Mesodermal cell (in vitro differentiated cells): ENCODE data around the gene KLHDC2.
"Not testable (repeated sequence)": the region's sequence is repeated elsewhere in the genome, so short reads cannot be mapped to it uniquely, and the experiment has no call there.

Experiments
- H3K27ac ChIP-seq: 2 replicates; pipeline ENCODE4 v1.7.0; 2013; ENCODE audit warnings: mild to moderate bottlenecking, low read depth, low read length, moderate library complexity; ENCODE audit not compliant: severe bottlenecking
- H3K36me3 ChIP-seq: 2 replicates; pipeline ENCODE4 v1.7.1; 2013; ENCODE audit warnings: mild to moderate bottlenecking, low read length, moderate library complexity; ENCODE audit not compliant: control insufficient read depth, insufficient read depth
- H3K4me1 ChIP-seq: one replicate; pipeline ENCODE4 v1.7.1; 2013; ENCODE audit warnings: mild to moderate bottlenecking, low read length; ENCODE audit not compliant: insufficient read depth, control insufficient read depth, poor library complexity, severe bottlenecking
- H3K4me3 ChIP-seq: 2 replicates; pipeline ENCODE4 v1.7.0; 2013; ENCODE audit warnings: low read length, control low read depth, mild to moderate bottlenecking; ENCODE audit not compliant: insufficient read depth, poor library complexity, severe bottlenecking; ENCODE audit errors: extremely low read depth
- H3K9me3 ChIP-seq: 2 replicates; pipeline ENCODE4 v1.7.1; 2013; ENCODE audit warnings: mild to moderate bottlenecking, low read length, moderate library complexity; ENCODE audit not compliant: control insufficient read depth
- WGBS, 2 experiments: methylation state at CpG; one replicate each; pipeline ENCODE4 v1.1.5; 2013; ENCODE audit warnings: missing lambda C conversion rate in 2 of 2; ENCODE audit not compliant: insufficient coverage in 2 of 2; 5-methylcytosine and 5-hydroxymethylcytosine counted together

KLHDC2 gene

DNA sequence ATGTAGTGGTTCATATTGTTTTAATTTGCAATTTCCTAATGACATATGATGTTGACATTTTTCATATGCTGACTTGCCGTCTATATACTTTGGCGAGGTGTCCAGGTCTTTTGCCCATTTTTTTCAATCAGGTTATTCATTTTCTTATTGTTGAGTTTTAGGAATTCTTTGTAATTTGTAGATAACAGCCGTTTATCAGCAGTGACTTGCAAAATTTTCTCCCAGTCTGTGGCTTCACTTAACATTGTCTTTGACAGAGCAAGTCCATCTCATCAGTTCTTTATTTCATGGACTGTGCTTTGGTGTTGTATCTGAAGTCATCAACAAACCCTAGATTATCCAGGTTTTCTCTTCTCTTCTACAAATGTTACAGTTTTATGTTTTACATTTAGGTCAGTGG, 12.6 kb upstream of the KLHDC2 start:
- no peak overlapping the region for H3K4me3 ChIP-seq
- no peak overlapping the region for H3K27ac ChIP-seq
- WGBS, 2 experiments = no CpG with 5 or more reads among the region's 3 CpGs
- no peaks in the 10 kb centered on the region for H3K36me3 ChIP-seq
- H3K9me3 ChIP-seq = no peaks in the 10 kb centered on the region
- H3K4me1 ChIP-seq = no peaks in the 10 kb centered on the region

- Histone ChIP-seq H3K27ac (no peak overlapping the region), H3K9me3 (no peaks in the 10 kb centered on the region), H3K36me3 (no peaks in the 10 kb centered on the region), H3K4me1 (peaks cover 4% of the 10 kb centered on the region), H3K4me3 (no peak overlapping the region)
- 73 to 79% methylated on average over 2 to 3 of the region's 6 CpGs for WGBS, 2 experiments
These were observed 6.0 kb upstream of the KLHDC2 start for GRCh38 chr14:49761839-49762551.

DNA sequence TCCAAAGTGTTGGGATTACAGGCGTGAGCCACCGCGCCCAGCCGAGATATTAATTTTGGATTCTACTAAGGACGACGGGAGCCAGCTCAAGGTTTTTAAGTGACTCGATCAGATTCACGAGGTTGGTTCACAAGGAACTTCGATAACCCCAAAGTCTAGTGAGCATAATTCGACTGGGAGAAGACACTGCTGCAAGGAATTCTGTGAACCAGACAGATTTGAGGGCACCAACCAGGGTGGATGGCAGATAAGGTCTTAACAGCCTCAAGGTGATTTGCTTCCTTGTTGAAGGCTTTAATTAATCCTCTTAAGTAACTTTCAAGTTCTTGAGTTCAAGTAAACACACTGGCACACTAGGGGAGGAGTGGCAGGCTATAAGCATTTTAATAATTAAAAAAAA, 1.1 kb upstream of the KLHDC2 start:
- WGBS, 2 experiments = 94% methylated on average over 9 to 10 of the region's 10 CpGs
- Histone ChIP-seq H3K4me3 (peak overlapping the region; percentile 93), H3K36me3 (peaks cover 10% of the 10 kb centered on the region), H3K27ac (peak overlapping the region; percentile 98), H3K9me3 (no peaks in the 10 kb centered on the region), H3K4me1 (peaks cover 14% of the 10 kb centered on the region)

DNA sequence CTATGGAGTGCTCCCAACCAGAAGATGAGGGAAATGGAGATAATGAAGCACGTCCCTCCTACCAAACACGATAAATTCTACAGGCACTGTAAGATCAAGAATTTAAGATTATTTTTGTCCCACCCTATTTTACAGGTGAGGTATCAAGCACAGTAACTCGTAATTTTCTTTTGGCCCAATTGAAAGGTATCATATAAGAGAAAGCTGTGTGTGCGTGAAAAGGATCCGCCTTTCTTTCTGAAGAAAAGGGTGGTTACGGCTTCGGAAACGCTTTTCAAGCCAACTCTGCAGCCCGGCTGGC, 733 bp upstream of the KLHDC2 start:
- Histone ChIP-seq H3K4me1 (peaks cover 14% of the 10 kb centered on the region), H3K9me3 (no peaks in the 10 kb centered on the region), H3K36me3 (peaks cover 11% of the 10 kb centered on the region), H3K27ac (peak overlapping the region; percentile 98), H3K4me3 (peak overlapping the region; percentile 93)
- 0 to 3% methylated on average over 5 to 6 of the region's 9 CpGs for WGBS, 2 experiments

DNA sequence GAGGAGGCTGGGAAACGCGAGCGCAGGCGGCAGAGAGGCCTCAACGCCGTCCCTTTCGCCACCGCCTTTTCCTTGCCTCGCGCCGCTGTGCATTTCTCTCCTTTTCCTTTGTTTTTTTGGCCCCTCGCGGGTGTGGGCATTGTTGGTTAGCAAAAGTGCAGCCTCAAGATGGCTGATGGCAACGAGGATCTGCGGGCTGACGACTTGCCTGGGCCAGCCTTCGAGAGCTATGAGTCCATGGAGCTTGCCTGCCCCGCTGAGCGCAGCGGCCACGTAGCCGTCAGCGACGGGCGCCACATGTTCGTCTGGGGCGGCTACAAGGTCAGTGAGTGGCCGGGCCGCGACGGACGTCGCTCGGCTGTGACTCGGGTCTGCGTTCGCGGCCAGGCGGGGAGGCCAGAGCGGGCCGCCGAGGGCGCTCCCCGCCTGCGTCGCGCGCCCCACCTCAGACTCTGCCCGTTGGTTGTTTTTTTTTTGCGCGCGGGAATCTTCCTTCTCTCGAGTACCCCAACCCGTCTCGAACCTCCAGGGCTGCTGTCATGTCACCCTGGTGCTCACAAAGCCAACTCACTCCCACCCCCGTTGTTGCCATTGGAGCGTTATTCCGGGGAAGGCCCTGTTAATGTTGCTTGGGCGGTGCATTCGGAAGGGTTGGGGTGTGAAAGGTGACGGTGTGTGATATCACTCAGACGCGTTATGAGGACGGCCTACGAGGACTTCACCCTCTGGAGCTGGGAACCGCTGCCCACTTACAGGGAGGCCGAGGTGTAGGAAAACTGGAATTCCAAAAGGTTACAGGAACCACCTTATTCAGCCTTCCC, 558 bp downstream of the KLHDC2 start:
- Histone ChIP-seq H3K27ac (peak overlapping the region; percentile 98), H3K36me3 (peaks cover 19% of the 10 kb centered on the region), H3K9me3 (no peaks in the 10 kb centered on the region), H3K4me3 (peak overlapping the region; percentile 93), H3K4me1 (peaks cover 14% of the 10 kb centered on the region)
- 1% methylated on average over 46 to 52 of the region's 67 CpGs for WGBS, 2 experiments

GRCh38 chr14:49769171-49769570, 1.2 kb downstream of the KLHDC2 start:
- whole genome bisulfite sequencing, 2 experiments = 56 to 62% methylated on average over 6 of the region's 6 CpGs
- H3K9me3 ChIP-seq = no peaks in the 10 kb centered on the region
- peaks cover 14% of the 10 kb centered on the region for H3K4me1 ChIP-seq
- peak overlapping the region; percentile 93 for H3K4me3 ChIP-seq
- H3K36me3 ChIP-seq = peaks cover 26% of the 10 kb centered on the region
- H3K27ac ChIP-seq = peak overlapping the region; percentile 98

GRCh38 chr14:49769581-49770211, 1.7 kb downstream of the KLHDC2 start:
- H3K27ac ChIP-seq = peak overlapping the region; percentile 98
- H3K36me3 ChIP-seq = peaks cover 31% of the 10 kb centered on the region
- 90 to 94% methylated on average over 5 to 12 of the region's 15 CpGs for WGBS, 2 experiments
- peaks cover 14% of the 10 kb centered on the region for H3K4me1 ChIP-seq
- no peaks in the 10 kb centered on the region for H3K9me3 ChIP-seq
- H3K4me3 ChIP-seq = peak overlapping the region; percentile 93

GRCh38 chr14:49770212-49770817, 2.4 kb downstream of the KLHDC2 start:
- peak overlapping the region; percentile 93 for H3K4me3 ChIP-seq
- H3K36me3 ChIP-seq = peaks cover 37% of the 10 kb centered on the region
- 85 to 98% methylated on average over 2 to 4 of the region's 4 CpGs for WGBS, 2 experiments
- no peak overlapping the region for H3K27ac ChIP-seq
- H3K9me3 ChIP-seq = no peaks in the 10 kb centered on the region
- peaks cover 14% of the 10 kb centered on the region for H3K4me1 ChIP-seq

DNA sequence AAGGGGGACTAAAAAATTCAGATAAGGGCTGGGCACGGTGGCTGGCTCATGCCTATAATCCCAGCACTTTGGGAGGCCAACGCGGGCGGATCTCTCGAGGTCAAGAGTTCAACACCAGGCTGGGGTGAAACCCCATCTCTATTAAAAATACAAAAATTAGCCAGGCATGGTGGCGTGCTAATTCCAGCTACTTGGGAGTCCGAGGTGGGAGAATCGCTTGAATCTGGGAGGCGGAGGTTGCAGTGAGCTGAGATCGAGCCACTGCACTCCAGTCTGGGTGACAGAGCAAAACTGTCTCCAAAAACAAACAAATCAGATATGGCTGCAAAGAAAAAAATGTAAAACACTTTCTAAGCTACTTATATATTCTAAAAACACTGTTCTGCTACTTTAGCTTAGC, 3.7 kb downstream of the KLHDC2 start:
- WGBS, 2 experiments = 93 to 98% methylated on average over 7 of the region's 10 CpGs
- peaks cover 13% of the 10 kb centered on the region for H3K4me1 ChIP-seq
- H3K4me3 ChIP-seq, H3K9me3 ChIP-seq, H3K27ac ChIP-seq: not testable (repeated sequence)
- H3K36me3 ChIP-seq = peaks cover 51% of the 10 kb centered on the region

DNA sequence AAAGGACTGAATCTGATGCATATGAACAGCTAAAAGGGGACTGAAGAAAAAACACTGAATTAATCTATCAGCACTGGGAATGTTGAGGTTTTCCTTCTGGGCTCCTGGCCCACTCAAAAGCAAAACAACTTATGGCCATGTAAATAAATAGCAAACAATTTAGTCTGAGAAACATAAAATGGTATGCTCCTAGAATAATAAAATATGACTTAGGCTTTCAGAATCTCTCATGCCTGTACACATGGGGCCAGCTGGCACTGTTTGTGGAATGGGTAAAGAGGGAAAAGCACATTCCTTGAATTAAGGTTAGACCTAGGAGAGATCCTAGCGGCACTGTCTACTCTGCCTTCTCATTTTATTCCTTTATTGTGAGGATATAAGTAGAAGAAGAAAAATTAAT, 6.2 kb downstream of the KLHDC2 start:
- H3K27ac ChIP-seq = no peak overlapping the region
- H3K4me3 ChIP-seq = no peak overlapping the region

More for the DNA sequence above, 6.2 kb downstream of the KLHDC2 start:
- peaks cover 9% of the 10 kb centered on the region for H3K4me1 ChIP-seq
- peaks cover 71% of the 10 kb centered on the region for H3K36me3 ChIP-seq
- no peaks in the 10 kb centered on the region for H3K9me3 ChIP-seq
- no CpG with 5 or more reads among the region's 1 CpG for WGBS, 2 experiments
